ENCODE results near the gene RIPOR3. TPM values are rescaled to one million over a fixed set of nuclear protein-coding genes. Genes with fewer than 3 reads are reported as not detected.
"Not testable (repeated sequence)": the region's sequence is repeated elsewhere in the genome, so short reads cannot be mapped to it uniquely, and the experiment has no call there.

RIPOR3 gene
- total and polyA plus RNA-seq, 4 donors = 4.3 to 9.9 (median 7.7) TPM

DNA sequence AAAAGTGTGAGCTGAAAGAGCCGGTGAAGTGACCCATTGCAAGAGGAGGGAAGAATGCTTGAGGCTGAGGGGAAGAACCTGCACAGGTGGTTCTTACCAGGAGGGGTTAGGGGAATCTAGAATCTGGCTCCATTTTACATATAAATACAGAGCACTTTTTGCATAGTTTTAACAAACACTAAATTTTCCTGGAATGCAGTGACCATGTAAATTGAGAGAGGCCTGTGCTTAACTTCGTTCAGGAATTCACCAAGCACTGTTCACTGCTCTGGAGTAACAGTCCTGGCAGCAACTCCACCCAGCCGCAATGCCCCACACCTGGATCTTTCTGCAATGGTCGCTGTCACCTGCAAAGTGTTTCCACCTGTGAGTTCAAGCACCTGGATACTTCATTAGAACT is 13.2 kb upstream of the RIPOR3 start:
- TF ChIP-seq, protein P1, sequence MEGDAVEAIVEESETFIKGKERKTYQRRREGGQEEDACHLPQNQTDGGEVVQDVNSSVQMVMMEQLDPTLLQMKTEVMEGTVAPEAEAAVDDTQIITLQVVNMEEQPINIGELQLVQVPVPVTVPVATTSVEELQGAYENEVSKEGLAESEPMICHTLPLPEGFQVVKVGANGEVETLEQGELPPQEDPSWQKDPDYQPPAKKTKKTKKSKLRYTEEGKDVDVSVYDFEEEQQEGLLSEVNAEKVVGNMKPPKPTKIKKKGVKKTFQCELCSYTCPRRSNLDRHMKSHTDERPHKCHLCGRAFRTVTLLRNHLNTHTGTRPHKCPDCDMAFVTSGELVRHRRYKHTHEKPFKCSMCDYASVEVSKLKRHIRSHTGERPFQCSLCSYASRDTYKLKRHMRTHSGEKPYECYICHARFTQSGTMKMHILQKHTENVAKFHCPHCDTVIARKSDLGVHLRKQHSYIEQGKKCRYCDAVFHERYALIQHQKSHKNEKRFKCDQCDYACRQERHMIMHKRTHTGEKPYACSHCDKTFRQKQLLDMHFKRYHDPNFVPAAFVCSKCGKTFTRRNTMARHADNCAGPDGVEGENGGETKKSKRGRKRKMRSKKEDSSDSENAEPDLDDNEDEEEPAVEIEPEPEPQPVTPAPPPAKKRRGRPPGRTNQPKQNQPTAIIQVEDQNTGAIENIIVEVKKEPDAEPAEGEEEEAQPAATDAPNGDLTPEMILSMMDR (IDR thresholded peaks at IDR 0.05; ENCODE audit: control extremely low read depth, extremely low read depth) = no peak
- H3K9me3 ChIP-seq (ENCODE audit: control insufficient read depth in 4 of 4, insufficient read depth in 3 of 4, low read length in 3 of 4) = no peaks in the 10 kb centered on the region
- peaks cover 0 to 11% (median 0%) of the 10 kb centered on the region in 5 donors for H3K4me1 ChIP-seq (ENCODE audit: control insufficient read depth in 5 of 5, insufficient read depth in 5 of 5, low read length in 5 of 5)
- ATAC-seq (ENCODE audit: insufficient read depth, low FRiP score) (no peak), DNase-seq (no peak)
- H3K36me3 ChIP-seq (ENCODE audit: control insufficient read depth in 4 of 4, insufficient read depth in 4 of 4, low read length in 4 of 4) = no peaks in the 10 kb centered on the region
- no peak overlapping the region for H3K4me3 ChIP-seq
- no peak overlapping the region for H3K27ac ChIP-seq (ENCODE audit: low read depth in 1 of 2, low read length in 1 of 2)
- H3K9ac ChIP-seq (ENCODE audit: insufficient read depth in 1 of 2, low read length in 2 of 2) = no peak overlapping the region
- H3K27me3 ChIP-seq (ENCODE audit: control insufficient read depth in 3 of 3, insufficient read depth in 3 of 3, low read length in 2 of 3) = no peaks in the 10 kb centered on the region
- WGBS, 2 donors = 71 to 89% methylated on average over 4 of the region's 4 CpGs

DNA sequence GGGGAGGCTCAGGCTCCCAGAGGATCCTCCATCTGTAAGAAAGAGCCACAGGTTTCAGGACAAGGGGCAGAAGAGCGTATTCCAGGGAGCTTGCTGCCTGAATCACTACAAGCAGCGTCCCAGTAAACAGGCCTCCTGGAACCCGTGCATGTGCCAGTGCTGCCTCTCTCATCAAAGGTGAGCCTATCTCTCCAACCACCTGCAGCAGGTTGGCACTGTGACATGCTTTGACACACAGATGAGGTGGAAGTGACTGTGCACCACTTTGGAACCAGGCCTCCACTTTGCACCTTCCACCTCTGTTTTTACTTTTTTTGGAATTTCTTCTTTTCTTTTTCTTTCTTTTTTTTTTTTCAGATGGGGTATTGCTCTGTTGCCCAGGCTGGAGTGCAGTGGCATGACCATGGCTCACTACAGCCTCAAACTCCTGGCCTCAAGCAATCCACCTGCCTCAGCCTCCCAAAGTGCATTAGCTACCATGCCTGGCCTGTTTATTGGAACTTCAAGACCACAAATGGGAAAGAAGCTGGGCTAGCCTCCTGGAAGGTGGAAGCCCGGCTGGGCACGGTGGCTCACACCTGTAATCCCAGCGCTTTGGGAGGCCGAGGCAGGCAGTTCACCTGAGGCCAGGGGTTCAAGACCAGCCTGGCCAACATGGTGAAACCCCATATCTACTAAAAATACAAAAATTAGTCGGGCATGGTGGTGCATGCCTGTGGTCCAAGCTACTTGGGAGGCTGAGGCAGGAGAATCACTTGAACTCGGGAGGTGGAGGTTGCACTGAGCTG is 12.5 kb upstream of the RIPOR3 start:
- not testable (repeated sequence) for H3K36me3 ChIP-seq (ENCODE audit: control insufficient read depth in 4 of 4, insufficient read depth in 4 of 4, low read length in 4 of 4); H3K27ac ChIP-seq (ENCODE audit: low read depth in 1 of 2, low read length in 1 of 2); ATAC-seq (ENCODE audit: insufficient read depth, low FRiP score); H3K9ac ChIP-seq (ENCODE audit: insufficient read depth in 1 of 2, low read length in 2 of 2); H3K27me3 ChIP-seq (ENCODE audit: control insufficient read depth in 3 of 3, insufficient read depth in 3 of 3, low read length in 2 of 3); H3K9me3 ChIP-seq (ENCODE audit: control insufficient read depth in 4 of 4, insufficient read depth in 3 of 4, low read length in 3 of 4); DNase-seq; H3K4me3 ChIP-seq
- WGBS, 2 donors = 88 to 90% methylated on average over 9 of the region's 9 CpGs
- H3K4me1 ChIP-seq (ENCODE audit: control insufficient read depth in 5 of 5, insufficient read depth in 5 of 5, low read length in 5 of 5) = peaks cover 0 to 11% (median 0%) of the 10 kb centered on the region in 5 donors

DNA sequence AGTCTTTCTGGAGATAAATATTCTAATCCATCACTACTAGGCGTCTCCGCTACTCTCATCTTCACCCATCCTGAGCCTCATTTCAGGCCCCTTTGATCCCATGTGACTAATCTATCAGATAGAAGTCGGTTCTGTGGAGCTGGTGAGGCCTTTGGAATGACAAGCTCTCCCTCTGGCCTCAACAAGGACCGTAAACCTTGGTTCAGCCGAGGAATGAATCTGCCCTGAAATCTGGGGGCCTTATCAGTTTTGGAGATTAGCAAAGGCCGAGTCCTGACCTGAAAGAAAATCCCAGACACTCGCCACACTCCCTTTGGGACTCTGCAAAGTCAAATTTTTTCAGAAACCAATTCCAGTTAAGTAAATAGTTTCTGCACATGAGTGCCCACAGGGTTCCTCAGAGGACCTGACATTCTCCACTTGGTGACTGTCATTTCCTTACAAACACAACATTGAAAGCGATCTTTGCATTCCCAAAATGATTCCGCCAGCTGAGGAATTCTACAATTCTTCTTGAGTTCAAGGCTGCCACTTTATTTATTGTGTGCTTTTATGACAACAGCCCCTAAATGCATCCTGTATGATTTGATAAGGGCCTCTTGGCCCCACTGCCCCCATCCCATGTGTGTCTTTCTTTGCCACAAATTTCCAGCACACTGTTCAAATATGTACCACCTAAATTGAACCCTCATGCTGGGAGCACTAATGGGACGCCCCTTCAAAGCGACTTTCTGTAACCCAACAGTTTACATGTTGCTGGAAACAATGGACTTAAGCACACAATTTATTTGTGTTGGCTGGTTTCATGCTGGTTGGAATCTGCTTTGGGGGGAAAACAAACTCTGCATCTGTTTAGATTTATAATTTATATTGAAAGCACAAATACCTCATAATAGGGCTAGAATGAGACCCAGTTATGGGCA is 10.0 kb upstream of the RIPOR3 start:
- no peak for ATAC-seq (ENCODE audit: insufficient read depth, low FRiP score)

More for the DNA sequence above, 10.0 kb upstream of the RIPOR3 start:
- peaks cover 0 to 11% (median 0%) of the 10 kb centered on the region in 5 donors for H3K4me1 ChIP-seq (ENCODE audit: control insufficient read depth in 5 of 5, insufficient read depth in 5 of 5, low read length in 5 of 5)
- TF ChIP-seq, protein P1 (IDR thresholded peaks at IDR 0.05; ENCODE audit: control extremely low read depth, extremely low read depth) = no peak
- no peak overlapping the region for H3K27ac ChIP-seq (ENCODE audit: low read depth in 1 of 2, low read length in 1 of 2)
- H3K4me3 ChIP-seq = no peak overlapping the region
- 82 to 87% methylated on average over 11 of the region's 11 CpGs for WGBS, 2 donors
- DNase-seq = no peak
- H3K27me3 ChIP-seq (ENCODE audit: control insufficient read depth in 3 of 3, insufficient read depth in 3 of 3, low read length in 2 of 3) = no peaks in the 10 kb centered on the region
- no peak overlapping the region for H3K9ac ChIP-seq (ENCODE audit: insufficient read depth in 1 of 2, low read length in 2 of 2)
- H3K36me3 ChIP-seq (ENCODE audit: control insufficient read depth in 4 of 4, insufficient read depth in 4 of 4, low read length in 4 of 4) = no peaks in the 10 kb centered on the region
- H3K9me3 ChIP-seq (ENCODE audit: control insufficient read depth in 4 of 4, insufficient read depth in 3 of 4, low read length in 3 of 4) = no peaks in the 10 kb centered on the region

All from lung (tissue), 12 donors.